Kidney (tissue), 14 donors: ENCODE data around the gene PEAK1. TPM values are rescaled to one million over a fixed set of nuclear protein-coding genes. Genes with fewer than 3 reads are reported as not detected.

Experiments used
- DNase-seq, 5 donors: peaks; one replicate each; pipeline ENCODE4 v3.0.0-alpha.2; 2013 to 2020
- FAIRE-seq: peaks from 2 replicates; lab custom pipeline; 2012; peaks lifted over from hg19 to GRCh38; lab: Jason Lieb, UNC
- H3K27ac ChIP-seq, 2 donors: one replicate each; pipeline ENCODE4 v1.7.0; 2013; ENCODE audit warnings: low read depth in 2 of 2, low read length in 2 of 2, inconsistent platforms in 1 of 2
- H3K27me3 ChIP-seq: one replicate; pipeline ENCODE4 v1.7.1; 2013; ENCODE audit warnings: low read length, inconsistent platforms; ENCODE audit not compliant: control insufficient read depth, insufficient read depth
- H3K36me3 ChIP-seq, 3 donors: one replicate each; pipeline versions ENCODE4 v1.7.0 to v1.7.1; 2013; ENCODE audit warnings: low read length in 3 of 3, control low read depth in 1 of 3, inconsistent platforms in 1 of 3; ENCODE audit not compliant: insufficient read depth in 3 of 3, control insufficient read depth in 2 of 3
- H3K4me1 ChIP-seq, 3 donors: one replicate each; pipeline versions ENCODE4 v1.7.0 to v1.7.1; 2013; ENCODE audit warnings: low read length in 3 of 3, inconsistent platforms in 1 of 3, low read depth in 1 of 3; ENCODE audit not compliant: control insufficient read depth in 2 of 3, insufficient read depth in 2 of 3
- H3K4me3 ChIP-seq, 3 donors: one replicate each; pipeline versions ENCODE4 v1.7.0 to v1.8.1; 2013; ENCODE audit warnings: low read length in 3 of 3, control low read depth in 1 of 3, inconsistent platforms in 1 of 3
- H3K9ac ChIP-seq, 3 donors: one replicate each; pipeline versions ENCODE4 v1.7.0 to v1.7.1; 2013; ENCODE audit warnings: low read length in 3 of 3, control low read depth in 1 of 3, inconsistent platforms in 1 of 3
- H3K9me3 ChIP-seq, 3 donors: one replicate each; pipeline versions ENCODE4 v1.7.0 to v1.7.1; 2013; ENCODE audit warnings: low read length in 3 of 3, control low read depth in 1 of 3, inconsistent platforms in 1 of 3; ENCODE audit not compliant: control insufficient read depth in 2 of 3, insufficient read depth in 1 of 3
- intact Hi-C: fragments of 100-400 bp; cut with DNase I; formaldehyde crosslinking; loops from one replicate; pipeline ENCODE4 v1.11.1; 2022
- polyA plus RNA-seq: library from polyadenylated mRNA; stranded (reverse); fragments of 350-450 nt; fragmentation: Illumina TruSeq; extraction: RNeasy Lipid Tissue Mini Kit (QIAGEN cat#74804); gene quantifications from one replicate; pipeline ENCODE4 v1.2.3, GENCODE V29; 2014; ENCODE audit warnings: low read depth, low replicate concordance; ENCODE audit not compliant: insufficient read depth
- total RNA-seq: library from RNA; stranded (reverse); fragmentation: NEBNext Ultra II Directional; extraction: Animal tissue kit (Norgen Biotek cat#: 25700); gene quantifications from one replicate; pipeline ENCODE4 v1.2.1, GENCODE V29; 2021
- TF ChIP-seq, protein P1 (sequence below): IDR thresholded peaks from 3 replicates; pipeline ENCODE4 v1.5.1; 2012; ENCODE audit warnings: mild to moderate bottlenecking, moderate library complexity, borderline replicate concordance; ENCODE audit not compliant: insufficient read depth; ENCODE audit errors: extremely low read depth
- donor health status: control.
- donor health status: control.
- donor health status: control.
- donor health status: control.
- donor health status: control.
- donor health status: DM: yes; HTN: yes; CAD: no.
- donor health status: Normal renal cell carcinoma (clear cell type).

Gene PEAK1
- total and polyA plus RNA-seq, 2 donors from 2014 or later = 2.9 to 50.3 TPM

DNA sequence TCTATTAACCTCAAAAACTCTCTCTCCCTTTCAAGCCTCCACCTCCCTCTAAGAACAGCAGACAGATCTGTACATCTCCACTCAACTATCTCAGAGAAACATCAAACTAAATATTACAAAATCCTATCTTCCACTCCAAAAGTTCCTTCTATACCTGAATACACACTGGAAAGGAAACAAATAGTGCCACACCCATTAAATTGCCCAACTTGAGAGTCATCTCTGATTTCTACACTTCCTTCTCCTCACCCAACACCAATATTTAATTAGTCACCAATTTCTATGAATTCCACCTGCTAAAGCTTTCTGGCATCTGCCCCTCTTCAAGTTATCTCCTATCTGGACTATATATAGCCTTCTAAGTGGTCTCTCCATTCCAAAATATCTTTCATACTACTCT, 65.8 kb downstream of the PEAK1 start:
- Histone ChIP-seq H3K9me3 (no peaks in the 10 kb centered on the region), H3K27me3 (no peaks in the 10 kb centered on the region), H3K4me1 (no peaks in the 10 kb centered on the region), H3K36me3 (no peaks in the 10 kb centered on the region), H3K9ac (no peak overlapping the region), H3K27ac (no peak overlapping the region), H3K4me3 (no peak overlapping the region)
- intact Hi-C loops = no loop called here
- FAIRE-seq = no peak
- TF ChIP-seq, protein P1, sequence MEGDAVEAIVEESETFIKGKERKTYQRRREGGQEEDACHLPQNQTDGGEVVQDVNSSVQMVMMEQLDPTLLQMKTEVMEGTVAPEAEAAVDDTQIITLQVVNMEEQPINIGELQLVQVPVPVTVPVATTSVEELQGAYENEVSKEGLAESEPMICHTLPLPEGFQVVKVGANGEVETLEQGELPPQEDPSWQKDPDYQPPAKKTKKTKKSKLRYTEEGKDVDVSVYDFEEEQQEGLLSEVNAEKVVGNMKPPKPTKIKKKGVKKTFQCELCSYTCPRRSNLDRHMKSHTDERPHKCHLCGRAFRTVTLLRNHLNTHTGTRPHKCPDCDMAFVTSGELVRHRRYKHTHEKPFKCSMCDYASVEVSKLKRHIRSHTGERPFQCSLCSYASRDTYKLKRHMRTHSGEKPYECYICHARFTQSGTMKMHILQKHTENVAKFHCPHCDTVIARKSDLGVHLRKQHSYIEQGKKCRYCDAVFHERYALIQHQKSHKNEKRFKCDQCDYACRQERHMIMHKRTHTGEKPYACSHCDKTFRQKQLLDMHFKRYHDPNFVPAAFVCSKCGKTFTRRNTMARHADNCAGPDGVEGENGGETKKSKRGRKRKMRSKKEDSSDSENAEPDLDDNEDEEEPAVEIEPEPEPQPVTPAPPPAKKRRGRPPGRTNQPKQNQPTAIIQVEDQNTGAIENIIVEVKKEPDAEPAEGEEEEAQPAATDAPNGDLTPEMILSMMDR = no peak
- no peak for DNase-seq

DNA sequence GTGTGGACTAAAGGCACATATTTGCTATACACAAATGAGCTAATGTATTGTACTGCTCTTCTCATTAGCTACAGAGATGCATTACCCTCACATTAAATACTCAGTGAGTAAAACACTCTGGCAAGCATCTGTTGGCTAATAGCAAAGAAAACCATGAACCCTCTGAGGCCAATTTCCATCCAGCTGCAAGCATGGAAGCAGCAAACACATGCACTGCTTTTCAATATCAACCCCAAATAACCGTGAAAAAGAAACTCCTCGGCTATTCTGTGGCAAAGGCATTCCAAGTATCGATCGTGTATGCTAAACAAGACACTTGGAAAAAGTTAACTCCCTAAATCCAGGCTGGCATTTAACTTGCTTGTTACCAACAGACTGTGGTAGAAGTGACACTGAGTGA, 67.0 kb downstream of the PEAK1 start:
- Histone ChIP-seq H3K9ac (no peak overlapping the region), H3K4me1 (no peaks in the 10 kb centered on the region), H3K9me3 (no peaks in the 10 kb centered on the region), H3K27me3 (no peaks in the 10 kb centered on the region), H3K36me3 (no peaks in the 10 kb centered on the region), H3K4me3 (no peak overlapping the region), H3K27ac (no peak overlapping the region)
- TF ChIP-seq, protein P1 = no peak
- peak in 1 of 5 donors; percentile 28 for DNase-seq
- FAIRE-seq = no peak
- intact Hi-C loops = no loop called here

DNA sequence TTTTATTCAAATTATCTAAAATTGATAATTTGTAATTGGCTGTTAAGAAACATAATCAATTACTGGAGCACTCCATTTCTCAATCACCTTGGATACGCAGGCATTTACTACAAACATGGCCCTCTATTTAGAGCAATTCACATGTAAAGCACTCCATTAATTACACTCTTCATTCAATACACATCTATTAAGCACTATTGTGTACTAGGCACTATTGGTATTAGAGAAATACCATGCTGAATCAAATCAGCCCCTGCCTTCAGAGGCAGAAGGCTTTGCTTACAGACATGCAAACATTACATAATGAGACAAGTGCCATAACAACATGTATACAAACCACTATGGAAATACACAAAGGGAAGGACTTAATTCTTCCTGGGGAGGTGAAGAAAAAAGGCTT, 69.1 kb downstream of the PEAK1 start:
- no peak for FAIRE-seq
- Histone ChIP-seq H3K4me1 (no peaks in the 10 kb centered on the region), H3K9me3 (no peaks in the 10 kb centered on the region), H3K27ac (no peak overlapping the region), H3K27me3 (no peaks in the 10 kb centered on the region), H3K4me3 (no peak overlapping the region), H3K36me3 (no peaks in the 10 kb centered on the region), H3K9ac (no peak overlapping the region)
- TF ChIP-seq, protein P1 = no peak
- DNase-seq = no peak
- intact Hi-C loops = no loop called here

DNA sequence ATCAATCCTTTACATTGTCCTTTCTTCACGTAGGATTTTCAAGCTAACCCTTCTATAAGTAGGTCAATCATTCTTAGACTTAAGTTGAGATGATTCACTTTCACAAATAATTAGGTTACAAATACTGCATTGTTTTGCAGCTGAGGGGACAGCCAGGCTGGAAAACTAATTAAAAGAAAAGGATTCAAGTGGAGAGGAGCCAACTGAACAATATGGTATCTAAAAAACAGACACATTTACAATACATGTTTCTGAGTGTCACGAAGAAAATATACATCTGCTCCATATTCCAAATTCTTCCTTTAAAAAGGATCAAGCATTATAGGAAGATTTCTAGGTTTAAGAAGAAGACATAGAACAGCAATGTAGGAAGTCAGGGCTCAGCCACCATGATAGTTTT, 70.2 kb downstream of the PEAK1 start:
- FAIRE-seq = no peak
- Histone ChIP-seq H3K9ac (no peak overlapping the region), H3K27me3 (no peaks in the 10 kb centered on the region), H3K4me3 (no peak overlapping the region), H3K27ac (no peak overlapping the region), H3K36me3 (no peaks in the 10 kb centered on the region), H3K9me3 (no peaks in the 10 kb centered on the region), H3K4me1 (no peaks in the 10 kb centered on the region)
- TF ChIP-seq, protein P1 = no peak
- DNase-seq = peak in 2 of 5 donors; percentile 13 to 45
- intact Hi-C loops = no loop called here
